ENCODE data around the gene ACOXL. TPM values are rescaled to one million over a fixed set of nuclear protein-coding genes. Genes with fewer than 3 reads are reported as not detected.

Gene ACOXL
- total RNA-seq, 3 donors from 2014 or later, result 0.24 to 0.32 (median 0.30) TPM

DNA sequence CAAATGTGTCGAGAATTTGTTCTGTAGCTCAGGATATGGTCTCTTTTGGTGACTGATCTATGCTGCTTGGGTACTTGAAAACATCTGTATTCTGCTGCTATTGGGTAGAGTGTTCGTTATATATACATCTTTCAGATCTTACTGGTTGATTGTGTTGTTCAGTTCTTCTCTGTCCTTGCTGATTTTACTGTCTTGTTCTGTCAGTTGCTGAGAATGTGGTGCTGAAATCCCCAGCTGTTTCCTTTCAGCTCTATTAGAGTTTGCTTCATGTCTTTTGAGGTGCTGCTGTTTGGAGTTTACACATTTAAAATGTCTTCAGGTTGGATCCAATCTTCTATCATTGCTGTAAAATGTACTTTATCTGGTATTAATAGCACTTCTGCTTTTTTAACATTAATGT lies 401.2 kb downstream of the ACOXL start:
- Mint-ChIP-seq H3K27me3 (ENCODE audit: low read depth) (no peaks in the 10 kb centered on the region), H3K4me1 (ENCODE audit: low read depth) (peaks cover 30% of the 10 kb centered on the region), H3K4me3 (no peak overlapping the region), H3K9me3 (no peaks in the 10 kb centered on the region), H3K36me3 (ENCODE audit: insufficient read depth) (peaks cover 57% of the 10 kb centered on the region)
- DNase-seq (no peak), ATAC-seq (no peak)

DNA sequence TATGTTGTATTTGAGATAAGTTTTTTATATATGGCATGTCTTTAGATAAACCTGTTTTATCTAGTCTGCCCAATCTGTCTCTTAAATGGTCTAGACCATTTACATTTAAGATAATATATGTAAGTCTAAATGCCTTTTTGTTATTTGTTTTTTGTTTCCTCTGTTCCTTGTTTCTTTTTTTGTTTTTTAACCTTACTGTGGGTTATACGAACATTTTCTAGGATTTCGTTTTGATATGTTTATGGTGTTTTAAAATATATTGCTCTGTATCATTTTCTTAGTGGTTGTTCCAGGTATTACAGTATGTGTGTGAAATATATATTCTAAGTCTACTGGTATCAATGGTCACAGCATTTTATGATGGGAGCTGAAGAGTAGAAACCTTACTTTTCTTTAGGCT lies 401.7 kb downstream of the ACOXL start:
- peaks cover 57% of the 10 kb centered on the region for H3K36me3 Mint-ChIP-seq (ENCODE audit: insufficient read depth)
- H3K27me3 Mint-ChIP-seq (ENCODE audit: low read depth), result no peaks in the 10 kb centered on the region
- no peak for DNase-seq
- no peak for ATAC-seq
- H3K4me3 Mint-ChIP-seq, result no peak overlapping the region
- H3K4me1 Mint-ChIP-seq (ENCODE audit: low read depth), result peaks cover 28% of the 10 kb centered on the region
- H3K9me3 Mint-ChIP-seq, result no peaks in the 10 kb centered on the region

DNA sequence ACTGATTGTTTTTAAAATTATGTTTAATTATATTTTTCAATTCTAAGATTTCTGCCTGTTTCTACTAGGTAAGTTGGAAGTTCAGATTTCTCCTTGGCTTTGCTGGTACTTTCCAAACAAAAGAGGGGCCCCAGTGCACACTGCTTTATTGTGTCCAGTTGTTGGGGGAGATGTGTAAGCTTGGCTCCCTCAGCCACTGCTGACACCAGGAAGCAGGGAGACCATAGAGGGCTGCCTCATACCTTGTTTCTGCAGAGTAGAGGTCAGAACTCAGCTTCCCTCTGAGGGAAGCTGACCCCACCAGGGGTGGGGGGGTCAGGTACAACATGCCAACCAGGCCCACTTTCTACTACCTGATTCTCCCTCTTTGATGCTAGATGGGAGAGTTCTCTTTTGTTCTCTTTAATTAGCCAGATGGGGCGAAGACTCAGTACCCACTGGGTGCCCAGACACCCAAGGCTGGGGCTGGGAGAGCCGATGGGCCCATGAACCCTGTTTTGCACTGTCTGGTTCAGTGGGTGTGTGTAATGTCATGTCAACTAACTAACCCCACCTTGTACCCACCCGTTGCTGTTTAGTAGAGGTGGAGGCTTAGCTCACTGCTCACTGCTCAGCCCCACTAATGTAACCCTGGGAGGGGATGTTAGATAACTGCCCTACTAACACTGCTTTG lies 403.0 kb downstream of the ACOXL start:
- ATAC-seq (no peak), DNase-seq (no peak)
- H3K4me3 Mint-ChIP-seq, result no peak overlapping the region
- H3K27me3 Mint-ChIP-seq (ENCODE audit: low read depth), result no peaks in the 10 kb centered on the region
- no peaks in the 10 kb centered on the region for H3K9me3 Mint-ChIP-seq
- H3K36me3 Mint-ChIP-seq (ENCODE audit: insufficient read depth), result peaks cover 61% of the 10 kb centered on the region
- peaks cover 28% of the 10 kb centered on the region for H3K4me1 Mint-ChIP-seq (ENCODE audit: low read depth)

DNA sequence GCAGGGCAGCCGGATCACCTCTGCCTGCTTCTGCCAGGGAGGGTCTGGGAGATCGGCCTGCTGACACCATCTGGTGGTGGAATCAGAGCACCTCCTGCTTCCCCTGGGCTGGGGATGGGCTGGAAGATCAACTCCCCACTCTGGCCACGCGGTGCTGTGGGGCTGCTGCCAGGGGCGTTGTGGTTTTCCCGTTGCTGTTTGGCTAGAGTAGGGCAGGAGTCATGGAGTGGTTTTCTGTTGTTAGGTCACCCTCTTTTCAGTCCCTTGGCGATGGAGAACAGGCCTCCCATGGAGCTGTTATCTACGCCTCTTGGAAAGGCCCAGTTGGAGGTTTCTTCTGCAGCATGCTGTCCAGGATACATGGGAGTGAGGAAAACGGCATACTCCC lies 403.5 kb downstream of the ACOXL start:
- peaks cover 61% of the 10 kb centered on the region for H3K36me3 Mint-ChIP-seq (ENCODE audit: insufficient read depth)
- peaks cover 26% of the 10 kb centered on the region for H3K4me1 Mint-ChIP-seq (ENCODE audit: low read depth)
- no peaks in the 10 kb centered on the region for H3K9me3 Mint-ChIP-seq
- ATAC-seq, result no peak
- DNase-seq, result no peak
- H3K27me3 Mint-ChIP-seq (ENCODE audit: low read depth), result no peaks in the 10 kb centered on the region
- H3K4me3 Mint-ChIP-seq, result no peak overlapping the region

DNA sequence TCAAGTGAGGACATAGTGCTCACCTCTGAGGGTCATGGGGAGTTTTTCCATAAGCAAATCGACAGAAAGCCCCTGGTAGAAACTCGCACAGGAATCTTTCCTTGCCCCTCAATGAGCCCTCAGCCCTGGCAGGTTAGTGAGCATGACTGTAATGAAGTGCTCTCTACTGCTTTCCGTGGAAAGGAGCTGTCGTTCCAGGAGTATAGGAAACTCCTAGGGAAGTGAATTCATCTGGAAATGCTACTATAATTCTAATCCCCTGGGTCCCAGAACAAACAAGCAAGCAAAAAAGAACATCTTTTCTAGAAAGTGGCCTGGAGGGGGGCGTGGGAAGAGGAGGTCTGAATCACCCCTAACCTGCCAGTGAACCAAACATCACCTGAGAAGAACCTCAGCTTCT lies 406.5 kb downstream of the ACOXL start:
- DNase-seq (no peak), ATAC-seq (no peak)
- Mint-ChIP-seq H3K36me3 (ENCODE audit: insufficient read depth) (peaks cover 59% of the 10 kb centered on the region), H3K27me3 (ENCODE audit: low read depth) (no peaks in the 10 kb centered on the region), H3K4me1 (ENCODE audit: low read depth) (peaks cover 17% of the 10 kb centered on the region), H3K4me3 (no peak overlapping the region), H3K9me3 (no peaks in the 10 kb centered on the region)

DNA sequence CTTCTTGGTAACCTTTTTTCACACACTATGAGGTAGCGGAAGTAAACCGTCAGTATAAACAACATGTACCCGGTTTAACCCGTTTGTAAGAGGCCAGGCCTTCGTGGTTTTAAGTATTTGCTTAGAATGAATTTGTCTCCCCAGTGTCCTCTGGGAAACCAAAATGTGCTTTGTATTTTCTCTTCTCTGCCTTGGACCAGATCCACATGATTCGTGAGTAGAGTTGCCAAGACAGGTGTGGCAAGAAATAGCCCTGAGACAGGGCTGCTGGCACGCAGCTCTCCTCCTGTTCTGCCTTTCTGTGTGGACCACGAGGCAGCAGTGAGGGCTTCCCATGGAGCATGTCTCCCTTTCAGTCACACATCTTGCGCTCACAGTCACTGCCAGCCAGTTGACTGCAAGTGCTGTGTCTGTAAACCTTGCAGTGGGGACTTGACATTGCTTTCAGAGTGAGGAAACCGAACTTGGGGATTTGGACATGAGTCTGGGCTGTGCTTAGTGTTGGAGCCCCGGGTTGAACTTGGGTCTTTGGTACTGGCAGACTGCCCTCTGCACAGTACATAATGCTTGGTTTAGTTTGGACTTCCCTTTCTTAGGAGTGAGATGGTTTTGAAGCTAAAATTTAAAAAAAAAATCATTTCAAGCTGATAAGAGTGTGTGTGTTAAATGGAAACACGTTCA lies 407.4 kb downstream of the ACOXL start:
- ATAC-seq (no peak), DNase-seq (no peak)
- H3K36me3 Mint-ChIP-seq (ENCODE audit: insufficient read depth), result peaks cover 56% of the 10 kb centered on the region
- no peaks in the 10 kb centered on the region for H3K9me3 Mint-ChIP-seq
- H3K27me3 Mint-ChIP-seq (ENCODE audit: low read depth), result no peaks in the 10 kb centered on the region
- H3K4me1 Mint-ChIP-seq (ENCODE audit: low read depth), result peaks cover 10% of the 10 kb centered on the region
- no peak overlapping the region for H3K4me3 Mint-ChIP-seq

DNA sequence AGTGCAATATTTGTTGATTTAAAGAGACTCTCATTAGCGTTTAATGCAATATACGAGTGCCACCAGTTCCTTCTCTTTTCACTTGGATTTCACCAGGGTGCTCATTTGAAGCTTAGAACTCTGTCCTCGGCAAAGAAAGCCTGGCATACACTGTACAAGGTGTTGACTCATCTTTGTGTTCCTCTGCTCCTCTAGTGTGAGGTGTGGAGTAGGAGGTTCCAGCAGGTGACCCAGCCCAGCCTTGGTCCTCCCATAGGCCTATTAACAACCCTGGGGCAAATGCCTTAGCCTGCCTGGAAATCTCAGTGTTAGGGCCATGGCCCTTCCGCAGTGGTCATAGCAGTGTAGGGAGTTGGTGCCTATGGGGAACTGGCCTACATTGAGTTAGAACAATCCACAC lies 408.4 kb downstream of the ACOXL start:
- ATAC-seq, result no peak
- DNase-seq, result no peak
- Mint-ChIP-seq H3K27me3 (ENCODE audit: low read depth) (no peaks in the 10 kb centered on the region), H3K4me1 (ENCODE audit: low read depth) (peaks cover 10% of the 10 kb centered on the region), H3K36me3 (ENCODE audit: insufficient read depth) (peaks cover 53% of the 10 kb centered on the region), H3K9me3 (no peaks in the 10 kb centered on the region), H3K4me3 (no peak overlapping the region)

DNA sequence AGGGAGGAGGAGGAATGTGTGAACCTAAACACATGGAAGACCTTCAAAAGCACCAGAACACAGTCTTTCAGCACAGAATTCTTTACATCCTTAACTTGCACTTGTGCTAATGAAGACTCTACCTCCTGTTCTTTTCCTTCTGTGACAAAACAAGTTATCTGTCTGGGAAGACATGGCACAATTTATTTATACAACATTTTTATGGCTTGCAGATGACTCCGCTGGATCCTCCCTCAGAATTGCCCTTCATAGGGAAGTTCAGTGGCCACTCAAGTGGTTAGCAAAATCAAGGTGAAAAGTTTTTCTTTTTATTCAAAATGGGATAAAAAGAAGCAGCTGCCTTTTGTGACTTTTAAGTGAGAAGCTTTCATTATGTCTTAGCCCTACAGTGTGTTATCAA lies 409.7 kb downstream of the ACOXL start:
- no peak for ATAC-seq
- peaks cover 52% of the 10 kb centered on the region for H3K36me3 Mint-ChIP-seq (ENCODE audit: insufficient read depth)
- H3K4me1 Mint-ChIP-seq (ENCODE audit: low read depth), result peaks cover 6% of the 10 kb centered on the region

DNA sequence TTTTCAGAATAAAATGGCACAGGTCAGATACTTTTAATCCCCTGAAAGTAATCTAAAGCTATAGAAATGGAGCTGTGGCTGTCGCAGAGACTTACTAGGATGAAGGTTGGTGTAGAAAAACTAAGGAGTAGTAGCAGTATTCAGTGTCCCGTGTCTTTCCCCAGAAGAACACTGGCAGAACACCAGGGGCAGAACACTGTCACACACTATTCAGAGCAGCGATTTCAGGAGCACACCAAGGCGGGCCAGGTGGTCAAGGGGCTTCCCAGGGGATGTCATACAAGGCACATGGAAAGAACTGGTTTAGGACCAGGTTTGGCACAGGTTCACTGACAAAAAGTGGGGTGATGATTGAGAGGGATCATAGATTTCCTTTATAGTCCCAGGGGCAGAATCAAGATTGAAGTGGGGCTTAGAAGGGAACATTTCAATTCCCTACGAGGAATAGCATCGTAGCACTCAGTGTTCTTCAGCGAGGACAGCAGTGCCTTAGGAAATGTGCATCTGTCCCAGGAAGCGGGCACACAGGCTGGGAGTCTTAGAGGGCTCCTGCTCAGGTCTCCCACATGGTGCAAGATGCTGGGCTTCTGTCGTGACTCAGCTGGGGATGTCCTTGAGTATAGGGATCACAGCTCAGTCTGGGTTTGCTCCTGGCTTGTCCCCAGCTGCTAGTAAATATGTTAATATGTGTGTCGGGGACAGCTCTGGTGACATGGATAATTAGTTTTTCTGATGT lies 410.9 kb downstream of the ACOXL start:
- Mint-ChIP-seq H3K4me1 (ENCODE audit: low read depth) (peaks cover 5% of the 10 kb centered on the region), H3K9me3 (no peaks in the 10 kb centered on the region), H3K27me3 (ENCODE audit: low read depth) (no peaks in the 10 kb centered on the region), H3K4me3 (no peak overlapping the region), H3K36me3 (ENCODE audit: insufficient read depth) (peaks cover 52% of the 10 kb centered on the region)
- ATAC-seq, result no peak
- DNase-seq, result no peak

More for the DNA sequence above, 409.7 kb downstream of the ACOXL start:
- Mint-ChIP-seq H3K27me3 (ENCODE audit: low read depth) (no peaks in the 10 kb centered on the region), H3K9me3 (no peaks in the 10 kb centered on the region), H3K4me3 (no peak overlapping the region)
- DNase-seq, result no peak

DNA sequence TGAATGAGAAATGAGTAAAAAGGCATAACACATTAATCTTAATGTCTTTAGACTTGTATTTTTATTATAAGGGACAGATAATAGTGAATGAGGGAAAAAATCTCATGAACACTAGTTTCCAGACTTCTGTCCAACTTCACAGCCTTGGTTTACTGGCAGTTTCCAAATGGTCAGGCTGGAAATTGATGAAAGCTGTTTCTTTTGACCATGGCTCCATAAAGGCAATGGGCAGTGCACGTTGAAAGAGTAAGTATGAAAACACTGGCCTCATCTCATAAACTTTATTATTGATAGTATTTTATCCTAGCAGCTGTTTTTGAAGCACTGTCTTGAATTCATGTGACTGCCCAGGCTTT lies 411.4 kb downstream of the ACOXL start:
- H3K9me3 Mint-ChIP-seq, result no peaks in the 10 kb centered on the region
- peaks cover 49% of the 10 kb centered on the region for H3K36me3 Mint-ChIP-seq (ENCODE audit: insufficient read depth)
- DNase-seq (no peak), ATAC-seq (no peak)
- no peaks in the 10 kb centered on the region for H3K27me3 Mint-ChIP-seq (ENCODE audit: low read depth)
- H3K4me3 Mint-ChIP-seq, result no peak overlapping the region
- H3K4me1 Mint-ChIP-seq (ENCODE audit: low read depth), result peaks cover 7% of the 10 kb centered on the region

DNA sequence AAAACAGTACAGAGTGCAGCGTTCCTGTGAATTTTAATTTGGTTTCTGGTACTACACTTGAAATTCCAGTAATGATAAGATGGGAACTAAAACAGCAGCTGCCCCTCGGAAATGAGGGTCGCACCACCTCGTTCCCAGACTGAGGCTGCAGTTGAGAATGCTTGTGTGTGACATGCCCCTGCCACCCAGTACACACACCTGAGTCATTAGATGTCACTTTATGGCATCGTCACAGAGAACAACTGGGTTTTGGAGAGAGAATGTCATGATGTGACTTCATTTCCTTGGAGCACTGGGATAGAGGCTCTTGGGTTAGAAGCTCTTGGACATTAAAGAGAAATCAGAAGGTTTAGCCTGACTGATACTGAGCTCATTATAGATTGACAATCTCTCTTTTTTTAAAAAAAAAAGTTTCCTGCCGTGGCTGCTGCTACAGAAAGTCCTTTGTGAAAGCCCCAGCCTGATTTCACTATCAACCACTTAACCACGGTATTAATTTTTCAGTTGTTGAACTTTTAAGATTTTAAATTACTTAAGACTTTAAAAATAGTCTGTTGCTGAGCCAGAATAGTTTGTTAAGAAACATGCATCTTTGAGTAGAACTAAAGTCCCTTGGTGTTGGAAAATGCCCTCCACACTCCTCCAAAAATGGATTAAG lies 412.9 kb downstream of the ACOXL start:
- Mint-ChIP-seq H3K27me3 (ENCODE audit: low read depth) (no peaks in the 10 kb centered on the region), H3K36me3 (ENCODE audit: insufficient read depth) (peaks cover 41% of the 10 kb centered on the region), H3K4me3 (no peak overlapping the region), H3K9me3 (no peaks in the 10 kb centered on the region), H3K4me1 (ENCODE audit: low read depth) (peaks cover 8% of the 10 kb centered on the region)
- no peak for DNase-seq
- no peak for ATAC-seq

DNA sequence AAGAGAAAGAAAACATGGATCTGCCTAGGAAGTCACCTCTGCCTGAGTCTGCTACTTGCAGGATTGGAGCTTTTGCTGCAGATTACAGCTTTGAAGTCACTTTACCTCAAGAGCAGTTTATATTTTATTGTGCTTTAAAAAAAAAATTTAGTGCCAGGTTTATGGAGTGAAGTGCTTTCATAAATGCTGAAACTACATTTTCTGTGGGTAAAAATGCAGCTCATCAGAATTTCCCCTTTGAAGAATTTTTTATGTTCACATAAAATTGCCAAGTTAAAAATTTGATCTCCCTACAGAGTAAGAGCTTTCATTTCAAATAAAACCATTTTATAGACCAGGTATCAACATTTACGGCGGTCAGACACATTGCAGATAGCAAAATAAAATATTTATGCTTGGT lies 413.6 kb downstream of the ACOXL start:
- Mint-ChIP-seq H3K36me3 (ENCODE audit: insufficient read depth) (peaks cover 39% of the 10 kb centered on the region), H3K27me3 (ENCODE audit: low read depth) (no peaks in the 10 kb centered on the region), H3K4me1 (ENCODE audit: low read depth) (peaks cover 8% of the 10 kb centered on the region), H3K4me3 (no peak overlapping the region), H3K9me3 (no peaks in the 10 kb centered on the region)
- DNase-seq (no peak), ATAC-seq (no peak)

DNA sequence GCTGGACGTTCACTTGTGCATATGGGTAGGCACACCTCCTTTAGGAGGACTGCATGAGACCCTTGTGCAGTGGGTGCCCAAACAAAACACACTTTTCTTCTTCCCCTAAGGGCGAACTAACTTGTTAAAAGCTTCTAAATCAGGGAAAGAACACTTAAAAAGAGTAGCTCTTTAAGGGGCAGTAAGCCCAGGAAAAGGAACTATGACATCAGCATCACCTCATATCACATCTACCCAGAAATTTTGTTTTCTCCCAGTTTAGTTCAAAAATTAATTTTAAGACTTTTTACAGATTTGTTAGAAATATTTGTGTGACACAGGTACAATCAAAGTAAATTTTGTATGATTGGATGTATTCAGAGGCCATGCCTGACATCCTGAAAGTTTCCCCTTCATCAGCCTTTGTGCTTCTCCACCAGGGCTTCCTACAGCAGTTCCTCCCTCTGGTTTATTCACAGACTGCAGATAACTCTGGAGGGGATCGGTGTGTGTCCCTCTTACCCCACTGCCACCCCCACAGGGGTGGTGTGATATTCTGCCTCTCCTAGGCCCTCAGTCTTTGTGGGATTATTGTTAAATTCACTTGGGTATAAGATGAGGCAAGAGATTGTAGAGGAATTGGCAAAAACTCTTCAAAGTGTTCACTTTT lies 416.0 kb downstream of the ACOXL start:
- Mint-ChIP-seq H3K4me3 (no peak overlapping the region), H3K9me3 (no peaks in the 10 kb centered on the region), H3K36me3 (ENCODE audit: insufficient read depth) (peaks cover 48% of the 10 kb centered on the region), H3K4me1 (ENCODE audit: low read depth) (peaks cover 7% of the 10 kb centered on the region), H3K27me3 (ENCODE audit: low read depth) (no peaks in the 10 kb centered on the region)
- ATAC-seq, result no peak
- no peak for DNase-seq

DNA sequence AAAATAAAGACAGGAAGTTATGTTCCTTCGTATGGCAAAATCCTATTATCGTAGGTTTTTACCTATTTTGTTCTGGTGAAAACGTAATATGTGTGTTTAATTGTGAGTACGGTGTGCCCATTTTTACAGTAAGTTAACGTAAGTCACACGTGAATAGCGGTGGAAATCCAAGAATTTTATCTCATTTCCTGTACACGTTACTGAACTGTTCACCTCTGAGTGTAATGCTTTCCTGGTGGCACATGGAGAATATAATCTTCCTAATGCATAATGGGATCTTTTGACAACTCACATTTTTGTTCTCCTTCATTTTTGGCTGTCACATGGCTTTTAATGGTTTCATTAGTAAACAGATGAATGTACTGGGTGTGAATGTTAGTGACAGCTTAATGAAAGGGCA lies 416.6 kb downstream of the ACOXL start:
- H3K36me3 Mint-ChIP-seq (ENCODE audit: insufficient read depth), result peaks cover 54% of the 10 kb centered on the region
- ATAC-seq (no peak), DNase-seq (no peak)
- H3K27me3 Mint-ChIP-seq (ENCODE audit: low read depth), result no peaks in the 10 kb centered on the region
- no peak overlapping the region for H3K4me3 Mint-ChIP-seq
- H3K9me3 Mint-ChIP-seq, result no peaks in the 10 kb centered on the region
- peaks cover 7% of the 10 kb centered on the region for H3K4me1 Mint-ChIP-seq (ENCODE audit: low read depth)

Measured in activated T-cell treated with anti-CD3 and anti-CD28 coated beads, Interleukin-2, amount 50 U/mL, for 4 hours (primary cell).